ENCODE measurements around the gene KRTAP5-2.

Gene KRTAP5-2

DNA sequence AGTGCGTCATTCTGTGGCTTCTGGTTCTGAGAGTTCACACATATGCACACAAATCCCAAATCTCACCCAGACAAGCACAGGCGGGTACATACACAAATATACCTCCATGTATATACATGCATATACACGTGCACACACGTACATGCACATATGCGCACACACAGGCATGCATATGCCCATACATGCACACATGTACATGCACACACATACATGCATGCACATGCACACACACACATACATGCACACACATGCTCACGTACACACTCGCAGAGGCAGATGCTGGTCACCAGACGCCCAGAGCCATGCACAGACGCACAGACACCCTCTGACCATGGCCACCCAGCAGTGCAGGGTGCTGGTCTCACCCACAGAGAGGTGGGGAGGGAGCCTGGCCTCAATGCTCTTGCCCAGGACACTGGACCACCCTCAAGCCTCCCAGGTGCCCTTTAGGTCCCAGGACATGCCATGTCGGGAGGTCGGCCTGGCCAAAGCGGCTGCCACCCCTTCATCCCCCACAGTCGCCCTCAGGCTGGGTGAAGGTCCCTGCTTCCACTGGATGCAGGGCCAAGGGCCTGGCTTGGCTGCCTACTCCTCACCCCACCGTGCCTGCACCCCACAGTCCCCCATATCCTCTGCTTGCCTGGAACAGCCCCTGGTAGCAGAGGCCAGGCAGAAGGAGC is 35.5 kb downstream of the KRTAP5-2 start:
- TF ChIP-seq POLR2A (IDR thresholded peaks at IDR 0.05; ENCODE audit: low read length) (no peak), GATA1 (IDR thresholded peaks at IDR 0.05; ENCODE audit: low read depth, low read length) (no peak)
- no peak for DNase-seq

DNA sequence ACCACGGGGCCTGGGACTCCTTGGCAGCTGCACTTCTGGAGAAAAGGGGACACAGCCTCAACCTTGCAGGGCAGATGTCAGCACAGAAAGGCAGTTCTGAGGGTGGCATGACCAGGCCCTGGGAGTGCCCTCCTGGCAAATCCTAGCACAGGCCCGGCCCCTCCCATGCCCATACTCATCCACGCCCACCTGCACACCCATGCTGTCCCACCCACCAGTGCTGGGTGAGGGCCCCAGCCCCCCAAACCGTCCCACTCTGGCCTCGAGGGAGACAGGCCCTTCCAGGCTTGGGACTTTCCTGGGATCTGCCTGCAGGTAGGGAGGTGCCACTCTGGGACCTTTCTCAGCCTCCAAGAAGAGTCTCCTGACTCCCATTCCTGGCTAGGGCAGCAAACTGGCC is 36.1 kb downstream of the KRTAP5-2 start:
- TF ChIP-seq GATA1 (IDR thresholded peaks at IDR 0.05; ENCODE audit: low read depth, low read length) (no peak), POLR2A (IDR thresholded peaks at IDR 0.05; ENCODE audit: low read length) (no peak)

DNA sequence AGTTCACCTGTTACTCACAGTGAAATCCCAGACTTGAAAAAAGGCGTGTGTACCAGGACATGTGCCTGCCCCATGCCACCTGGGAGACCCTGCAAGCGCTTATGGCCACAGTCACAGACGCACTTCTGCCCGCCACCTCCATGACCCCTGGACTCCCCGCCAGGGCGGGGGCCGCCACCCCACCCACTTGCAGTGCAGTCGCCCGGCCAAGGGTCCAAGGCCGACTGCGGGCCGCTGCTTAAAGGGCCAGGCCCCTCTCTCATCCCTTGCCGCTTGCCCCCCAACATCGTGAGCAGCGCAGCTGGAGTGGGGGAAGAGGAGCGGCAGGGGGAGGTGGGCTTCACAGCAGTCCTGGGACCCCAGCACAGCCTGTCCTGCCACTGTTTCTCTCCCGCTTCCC is 36.8 kb downstream of the KRTAP5-2 start:
- DNase-seq, result no peak
- TF ChIP-seq GATA1 (IDR thresholded peaks at IDR 0.05; ENCODE audit: low read depth, low read length), result no peak
- TF ChIP-seq POLR2A (IDR thresholded peaks at IDR 0.05; ENCODE audit: low read length), result no peak

More for the DNA sequence above, 36.1 kb downstream of the KRTAP5-2 start:
- no peak for DNase-seq

DNA sequence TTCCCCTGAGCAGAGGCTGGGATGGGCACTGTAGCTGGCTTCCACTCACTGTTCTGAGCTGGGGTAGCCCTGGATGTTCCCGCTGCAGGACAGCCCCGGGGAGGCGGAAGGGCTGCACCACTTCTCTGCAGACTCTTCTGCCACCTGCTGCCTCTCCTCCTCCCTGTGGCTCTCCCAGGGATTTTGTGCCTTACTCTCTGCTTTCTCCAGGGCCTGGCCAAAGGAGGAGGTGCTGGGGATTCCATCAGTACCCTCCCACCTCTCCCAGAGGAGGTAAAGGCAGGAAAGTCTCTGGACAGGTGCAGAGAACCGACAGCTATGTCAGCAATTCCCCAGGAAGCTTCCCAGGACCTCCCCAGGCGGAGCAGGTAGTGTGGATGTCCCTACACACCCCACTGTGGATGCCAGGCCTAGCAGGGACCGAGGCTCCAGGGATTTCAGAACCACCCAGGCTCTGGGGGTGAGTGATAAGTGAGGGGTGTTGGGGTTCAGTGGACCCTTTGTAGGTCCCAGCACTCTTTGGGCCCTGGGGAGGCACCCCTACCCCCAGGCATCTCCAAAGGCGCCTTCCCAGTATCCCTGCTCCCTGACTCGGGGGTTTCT is 37.3 kb downstream of the KRTAP5-2 start:
- TF ChIP-seq POLR2A (IDR thresholded peaks at IDR 0.05; ENCODE audit: low read length) (no peak), GATA1 (IDR thresholded peaks at IDR 0.05; ENCODE audit: low read depth, low read length) (no peak)
- no peak for DNase-seq

DNA sequence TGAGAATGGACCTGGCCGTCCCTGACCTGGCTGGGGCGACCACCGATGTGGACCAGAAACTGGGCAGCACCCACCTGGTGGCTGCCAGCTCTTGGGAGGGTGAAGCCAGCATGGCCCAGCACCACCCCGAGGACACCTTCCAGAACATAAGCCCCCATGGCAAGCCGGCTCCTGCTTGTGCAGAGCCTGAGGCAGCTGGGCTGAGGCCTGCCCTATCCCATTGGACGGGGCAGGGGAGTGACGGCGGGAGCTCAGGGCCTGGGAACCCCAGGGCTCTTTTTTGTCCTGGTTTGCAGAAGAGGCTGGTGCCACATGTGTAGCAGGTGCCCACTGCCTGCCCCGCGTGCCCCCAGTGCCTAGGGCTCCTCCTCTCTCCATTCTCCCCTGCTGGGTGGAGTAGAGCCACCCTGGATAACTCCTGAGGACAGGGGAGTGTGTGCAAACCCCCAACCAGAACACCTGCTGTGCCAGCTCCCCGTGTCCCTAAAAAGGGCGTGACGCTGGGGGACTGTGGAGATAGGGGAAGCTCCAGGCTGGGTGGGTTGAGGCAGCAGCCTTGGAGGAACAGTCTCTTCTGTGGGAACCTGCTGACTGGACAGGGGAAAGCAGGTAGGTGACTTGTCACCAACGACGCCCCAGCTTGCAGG is 38.0 kb downstream of the KRTAP5-2 start:
- DNase-seq, result no peak

DNA sequence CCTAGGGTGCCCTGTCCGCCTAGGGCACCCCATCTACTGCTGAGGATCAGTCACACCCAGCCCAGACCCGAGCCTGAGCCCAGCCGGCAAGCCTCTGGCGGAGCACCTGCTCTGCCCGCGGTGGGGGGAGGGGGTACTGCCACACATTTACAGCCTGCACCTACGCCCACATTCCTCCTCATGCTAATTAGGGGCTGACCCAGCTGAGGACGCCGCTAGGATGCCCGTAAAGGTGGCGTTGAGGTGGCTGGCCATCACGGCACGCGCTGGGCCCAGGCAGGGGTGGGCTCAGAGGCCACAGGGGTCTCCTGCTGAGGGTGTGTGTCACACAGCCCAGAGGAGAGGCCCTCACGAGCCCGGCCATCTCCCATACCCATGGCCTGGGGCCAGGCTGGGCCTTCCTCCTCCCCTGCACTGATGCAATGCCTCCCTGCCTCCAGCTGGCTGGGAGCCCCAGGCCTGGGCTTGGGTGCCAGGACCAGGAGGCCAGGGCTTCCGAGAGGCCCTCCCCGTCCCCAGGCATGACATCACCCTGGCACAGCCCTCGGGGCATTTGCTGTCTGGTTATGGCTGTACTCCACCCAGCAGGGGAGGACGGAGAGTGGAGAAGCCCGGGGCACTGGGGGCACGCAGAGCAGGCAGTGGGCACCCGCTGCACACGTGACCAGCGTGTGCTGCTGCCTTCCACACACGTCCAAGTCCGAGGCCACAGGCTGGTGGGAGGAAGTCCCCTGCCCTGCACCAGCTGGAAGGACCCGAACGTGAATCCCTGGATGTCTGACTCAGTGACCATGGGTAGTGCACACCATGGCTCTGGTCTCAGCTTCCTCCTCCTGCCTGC is 38.8 kb downstream of the KRTAP5-2 start:
- no peak for DNase-seq
- no peak for TF ChIP-seq POLR2A (IDR thresholded peaks at IDR 0.05; ENCODE audit: low read length)
- no peak for TF ChIP-seq GATA1 (IDR thresholded peaks at IDR 0.05; ENCODE audit: low read depth, low read length)

More for the DNA sequence above, 38.0 kb downstream of the KRTAP5-2 start:
- TF ChIP-seq POLR2A (IDR thresholded peaks at IDR 0.05; ENCODE audit: low read length) (no peak), GATA1 (IDR thresholded peaks at IDR 0.05; ENCODE audit: low read depth, low read length) (no peak)

DNA sequence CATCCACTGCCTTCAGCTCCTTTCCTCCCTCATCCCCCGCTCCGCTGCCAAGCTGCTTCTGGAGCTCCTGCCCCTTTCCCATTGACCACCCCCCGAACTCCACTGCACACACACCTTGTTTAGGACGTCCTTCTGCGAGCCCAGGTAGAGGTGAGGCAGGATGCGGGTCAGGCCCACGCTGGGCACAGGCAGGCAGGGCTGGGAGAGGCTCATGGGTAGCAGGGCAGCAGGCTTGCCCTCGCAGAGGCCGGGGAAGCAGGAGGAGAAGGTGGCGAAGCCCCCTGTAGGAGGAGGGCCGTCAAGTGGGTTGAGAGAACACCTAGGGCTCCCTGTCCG is 39.4 kb downstream of the KRTAP5-2 start:
- no peak for TF ChIP-seq POLR2A (IDR thresholded peaks at IDR 0.05; ENCODE audit: low read length)
- no peak for TF ChIP-seq GATA1 (IDR thresholded peaks at IDR 0.05; ENCODE audit: low read depth, low read length)
- DNase-seq, result no peak

DNA sequence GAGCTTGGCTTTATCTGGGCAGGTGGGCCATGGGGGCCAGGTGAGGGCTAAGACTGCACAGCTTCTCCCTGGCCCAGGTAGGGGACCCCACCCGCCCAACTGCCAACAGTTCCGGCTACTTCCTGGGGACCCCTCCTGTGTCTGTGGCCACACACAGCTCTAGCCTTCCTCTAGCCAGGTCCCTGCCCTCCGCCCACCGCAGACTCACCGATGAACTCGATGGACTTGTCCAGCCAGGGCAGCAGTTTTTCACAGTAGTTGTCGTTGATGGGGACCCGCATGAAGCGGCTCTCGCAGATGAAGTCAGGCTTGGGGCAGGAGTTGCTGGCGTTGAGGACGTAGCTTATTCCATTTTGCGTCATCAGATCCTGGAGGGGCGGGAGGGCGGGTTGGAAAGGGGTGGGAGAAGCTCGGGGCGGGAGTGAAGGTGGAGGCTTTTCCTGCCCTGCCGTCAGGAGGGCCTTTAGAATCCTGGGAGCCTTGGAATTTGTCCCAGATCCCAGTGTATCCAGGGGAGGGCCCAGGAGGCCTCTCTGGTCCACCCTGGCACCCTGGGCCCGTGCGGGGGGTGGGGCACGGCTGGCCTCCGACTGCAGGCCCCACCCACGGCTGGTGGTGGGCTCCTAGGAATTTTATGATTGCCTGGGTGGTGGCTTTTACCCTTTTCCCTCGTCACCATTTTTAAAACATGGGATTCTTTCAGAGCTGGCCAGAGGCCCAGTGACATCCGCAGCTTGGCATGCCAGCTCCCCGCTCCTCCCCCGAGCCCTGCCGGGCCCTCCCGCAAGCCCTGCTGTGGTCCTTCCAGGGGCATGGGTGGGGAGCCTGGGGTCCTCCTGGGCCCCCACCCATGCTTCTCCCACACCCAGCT is 40.0 kb downstream of the KRTAP5-2 start:
- no peak for DNase-seq
- no peak for TF ChIP-seq GATA1 (IDR thresholded peaks at IDR 0.05; ENCODE audit: low read depth, low read length)
- no peak for TF ChIP-seq POLR2A (IDR thresholded peaks at IDR 0.05; ENCODE audit: low read length)

DNA sequence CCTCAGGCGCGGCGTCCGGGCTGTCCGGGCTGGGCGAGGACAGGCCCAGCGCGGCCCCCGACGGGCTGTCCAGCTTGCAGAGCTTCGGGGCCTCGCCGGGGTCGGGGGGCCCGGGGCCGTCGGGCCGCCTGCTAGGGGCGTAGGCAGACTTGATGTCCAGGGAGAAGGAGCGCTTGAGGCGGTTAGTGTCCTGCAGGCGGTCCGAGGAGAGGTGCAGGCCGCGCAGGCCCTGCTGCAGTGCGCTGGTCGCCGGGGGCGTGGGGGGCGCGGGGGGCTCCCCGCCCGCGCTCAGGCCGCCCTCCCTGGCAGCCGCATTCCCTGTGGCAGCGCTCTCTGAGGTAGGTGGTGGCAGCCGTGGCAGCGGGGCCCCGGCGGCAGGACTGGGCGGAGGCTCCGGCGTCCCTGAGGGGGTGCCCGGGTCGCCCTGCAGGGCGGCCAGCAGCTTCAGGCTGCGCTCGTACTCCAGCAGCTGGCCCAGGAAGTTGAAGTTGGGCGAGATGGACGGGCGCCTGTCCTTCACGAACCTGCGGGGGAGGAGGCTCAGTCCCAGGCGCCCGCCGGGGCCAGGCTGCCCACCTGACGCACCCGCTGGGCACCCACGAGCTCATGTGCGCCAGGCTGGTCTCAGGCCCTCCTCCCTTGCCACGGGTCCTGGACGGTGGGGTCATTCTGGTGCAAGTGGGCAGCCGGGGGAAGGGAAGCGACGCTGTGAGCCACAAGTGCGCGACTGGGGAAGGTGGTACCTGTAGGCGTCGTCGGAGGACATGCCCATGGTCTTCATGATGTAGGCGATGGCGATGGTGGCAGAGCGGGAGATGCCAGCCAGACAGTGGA is 40.8 kb downstream of the KRTAP5-2 start:
- TF ChIP-seq GATA1 (IDR thresholded peaks at IDR 0.05; ENCODE audit: low read depth, low read length) (no peak), POLR2A (IDR thresholded peaks at IDR 0.05; ENCODE audit: low read length) (no peak)
- DNase-seq, result no peak

DNA sequence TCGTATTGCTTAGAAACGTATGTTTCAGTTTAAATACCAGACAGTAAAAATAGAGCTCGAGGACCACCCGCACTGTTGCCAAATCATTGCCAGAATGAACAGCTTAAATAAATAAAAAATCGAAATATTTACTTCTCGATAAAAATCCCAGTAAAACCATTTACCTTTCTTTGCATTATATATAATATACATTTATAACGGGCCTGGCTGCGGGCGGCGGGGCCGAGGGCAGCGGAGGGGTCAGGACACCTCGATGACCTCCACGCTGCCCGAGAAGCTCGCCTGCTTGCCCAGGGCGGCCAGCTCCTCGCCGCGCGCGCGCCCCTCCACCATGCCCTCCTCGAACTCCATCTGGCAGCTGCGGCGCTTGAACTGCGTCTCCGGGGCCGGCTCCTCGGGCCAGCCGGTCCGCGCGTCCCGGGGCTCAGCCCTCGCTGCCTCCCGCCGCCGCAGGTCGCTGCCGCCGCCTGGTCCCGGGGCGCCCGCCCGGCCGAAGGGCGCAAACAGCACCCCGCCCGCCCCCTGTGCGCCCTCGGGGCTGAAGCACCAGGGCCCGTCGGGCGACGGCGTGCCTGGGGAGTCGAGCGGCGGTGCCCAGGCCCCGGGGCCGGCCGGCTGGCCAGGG is 41.7 kb downstream of the KRTAP5-2 start:
- no peak for DNase-seq

DNA sequence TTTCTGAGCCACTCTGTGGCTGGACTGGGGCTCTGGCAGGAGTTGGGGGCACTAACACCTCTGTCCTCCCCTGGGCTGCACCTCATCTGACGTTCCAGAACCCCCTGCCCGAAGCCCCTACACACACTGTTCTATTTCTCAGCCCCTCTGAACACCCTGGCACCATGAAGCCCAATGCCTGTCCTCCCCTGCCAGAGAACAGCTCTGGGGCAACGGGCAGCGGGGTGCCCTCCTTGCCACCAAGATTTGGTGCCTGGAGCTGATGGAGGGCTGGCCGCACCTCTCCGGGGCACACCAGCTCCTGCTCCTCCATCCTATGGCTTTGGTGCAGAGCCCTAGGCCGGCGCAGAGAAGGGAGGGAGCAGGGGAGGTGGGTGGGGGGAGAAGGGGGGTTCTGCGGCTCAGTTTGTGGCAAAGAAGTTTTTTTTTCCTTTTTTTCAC is 42.4 kb downstream of the KRTAP5-2 start:
- DNase-seq, result no peak
- TF ChIP-seq POLR2A (IDR thresholded peaks at IDR 0.05; ENCODE audit: low read length) (no peak), GATA1 (IDR thresholded peaks at IDR 0.05; ENCODE audit: low read depth, low read length) (no peak)

More for the DNA sequence above, 41.7 kb downstream of the KRTAP5-2 start:
- TF ChIP-seq POLR2A (IDR thresholded peaks at IDR 0.05; ENCODE audit: low read length), result no peak
- TF ChIP-seq GATA1 (IDR thresholded peaks at IDR 0.05; ENCODE audit: low read depth, low read length), result no peak
